Measurements from ENCODE around the gene NMT2. TPM values are rescaled to one million over a fixed set of nuclear protein-coding genes. Genes with fewer than 3 reads are reported as not detected.

The NMT2 gene
- total RNA-seq, 1 donor from 2014 or later = 17.4 TPM

- DNase-seq (ENCODE audit: extremely low spot score, unreplicated experiment) = no peak
Observed at GRCh38 chr10:15122477-15123030, 45.9 kb downstream of the NMT2 start.

DNA sequence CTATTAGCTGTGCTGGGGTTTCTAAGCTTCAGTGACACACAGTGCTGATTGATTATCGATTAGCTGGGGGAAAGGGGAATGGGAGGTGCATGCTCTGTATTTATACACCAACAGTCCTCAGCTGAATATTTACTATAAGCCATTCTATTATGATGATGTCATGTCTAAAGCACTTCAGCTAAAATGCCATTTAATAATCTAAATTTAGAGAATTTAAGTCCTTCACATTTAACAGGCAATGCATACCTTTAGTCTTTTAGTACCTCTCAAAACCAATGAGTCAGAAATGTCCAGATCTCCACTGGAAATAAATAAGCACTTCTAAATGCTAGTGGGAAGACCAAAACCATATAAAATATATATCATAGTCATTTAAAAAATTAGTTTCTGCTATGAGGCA lies 46.8 kb downstream of the NMT2 start:
- H3K27ac Mint-ChIP-seq (ENCODE audit: unreplicated experiment) = no peak overlapping the region
- no peaks in the 10 kb centered on the region for H3K9me3 Mint-ChIP-seq (ENCODE audit: unreplicated experiment)
- DNase-seq (ENCODE audit: extremely low spot score, unreplicated experiment) = no peak
- no peaks in the 10 kb centered on the region for H3K4me1 Mint-ChIP-seq (ENCODE audit: unreplicated experiment)
- TF ChIP-seq, protein P1, sequence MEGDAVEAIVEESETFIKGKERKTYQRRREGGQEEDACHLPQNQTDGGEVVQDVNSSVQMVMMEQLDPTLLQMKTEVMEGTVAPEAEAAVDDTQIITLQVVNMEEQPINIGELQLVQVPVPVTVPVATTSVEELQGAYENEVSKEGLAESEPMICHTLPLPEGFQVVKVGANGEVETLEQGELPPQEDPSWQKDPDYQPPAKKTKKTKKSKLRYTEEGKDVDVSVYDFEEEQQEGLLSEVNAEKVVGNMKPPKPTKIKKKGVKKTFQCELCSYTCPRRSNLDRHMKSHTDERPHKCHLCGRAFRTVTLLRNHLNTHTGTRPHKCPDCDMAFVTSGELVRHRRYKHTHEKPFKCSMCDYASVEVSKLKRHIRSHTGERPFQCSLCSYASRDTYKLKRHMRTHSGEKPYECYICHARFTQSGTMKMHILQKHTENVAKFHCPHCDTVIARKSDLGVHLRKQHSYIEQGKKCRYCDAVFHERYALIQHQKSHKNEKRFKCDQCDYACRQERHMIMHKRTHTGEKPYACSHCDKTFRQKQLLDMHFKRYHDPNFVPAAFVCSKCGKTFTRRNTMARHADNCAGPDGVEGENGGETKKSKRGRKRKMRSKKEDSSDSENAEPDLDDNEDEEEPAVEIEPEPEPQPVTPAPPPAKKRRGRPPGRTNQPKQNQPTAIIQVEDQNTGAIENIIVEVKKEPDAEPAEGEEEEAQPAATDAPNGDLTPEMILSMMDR (IDR thresholded peaks at IDR 0.05) = no peak
- peaks cover 22% of the 10 kb centered on the region for H3K36me3 Mint-ChIP-seq (ENCODE audit: unreplicated experiment)
- no peak overlapping the region for H3K4me3 Mint-ChIP-seq (ENCODE audit: unreplicated experiment)
- no peaks in the 10 kb centered on the region for H3K27me3 Mint-ChIP-seq (ENCODE audit: unreplicated experiment)

More at GRCh38 chr10:15122477-15123030, 45.9 kb downstream of the NMT2 start:
- peaks cover 22% of the 10 kb centered on the region for H3K36me3 Mint-ChIP-seq (ENCODE audit: unreplicated experiment)
- H3K27me3 Mint-ChIP-seq (ENCODE audit: unreplicated experiment) = no peaks in the 10 kb centered on the region
- no peaks in the 10 kb centered on the region for H3K4me1 Mint-ChIP-seq (ENCODE audit: unreplicated experiment)
- TF ChIP-seq, protein P1 (IDR thresholded peaks at IDR 0.05) = no peak
- no peak overlapping the region for H3K27ac Mint-ChIP-seq (ENCODE audit: unreplicated experiment)
- H3K9me3 Mint-ChIP-seq (ENCODE audit: unreplicated experiment) = no peaks in the 10 kb centered on the region
- H3K4me3 Mint-ChIP-seq (ENCODE audit: unreplicated experiment) = no peak overlapping the region

DNA sequence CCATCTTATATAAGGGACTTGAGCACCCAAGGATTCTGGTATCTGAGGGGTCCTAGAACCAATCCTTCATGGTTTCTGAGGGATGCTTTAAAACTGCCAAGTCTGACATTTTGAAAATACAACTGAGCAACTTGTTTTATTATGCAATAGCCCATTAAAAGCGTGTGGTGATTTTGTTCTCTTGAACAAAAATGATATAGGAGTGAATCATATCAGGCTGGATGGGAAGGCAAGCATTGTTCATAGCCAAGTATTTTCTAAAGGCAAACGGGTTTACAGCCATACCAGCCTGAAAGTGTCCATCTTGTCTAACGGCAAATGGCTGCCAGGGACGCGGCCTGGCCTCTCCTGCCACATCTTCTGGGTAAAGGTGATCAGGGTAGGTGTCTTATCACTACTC lies 48.0 kb downstream of the NMT2 start:
- Mint-ChIP-seq H3K4me1 (ENCODE audit: unreplicated experiment) (no peaks in the 10 kb centered on the region), H3K4me3 (ENCODE audit: unreplicated experiment) (no peak overlapping the region), H3K27ac (ENCODE audit: unreplicated experiment) (no peak overlapping the region), H3K27me3 (ENCODE audit: unreplicated experiment) (no peaks in the 10 kb centered on the region), H3K9me3 (ENCODE audit: unreplicated experiment) (no peaks in the 10 kb centered on the region), H3K36me3 (ENCODE audit: unreplicated experiment) (peaks cover 22% of the 10 kb centered on the region)
- DNase-seq (ENCODE audit: extremely low spot score, unreplicated experiment) = no peak
- TF ChIP-seq, protein P1 (IDR thresholded peaks at IDR 0.05) = no peak

DNA sequence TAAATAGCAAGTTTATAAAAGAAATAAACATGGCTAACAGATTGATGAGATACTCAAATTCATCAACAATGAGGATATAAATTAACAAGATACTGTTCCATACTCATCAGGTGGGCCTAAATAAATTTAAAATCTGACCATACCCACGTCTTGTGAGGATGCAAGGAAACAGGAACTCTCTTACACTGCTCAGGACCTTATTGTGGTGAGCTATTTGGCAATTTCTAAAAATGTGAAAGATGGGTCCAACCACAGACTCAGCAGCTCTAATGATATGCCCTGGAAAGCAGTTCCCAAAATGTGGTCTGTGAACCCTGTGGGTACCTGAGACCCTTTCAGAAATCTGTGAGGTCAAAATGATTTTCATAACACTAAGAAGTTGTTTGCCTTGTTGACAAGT lies 49.9 kb downstream of the NMT2 start:
- no peak for DNase-seq (ENCODE audit: extremely low spot score, unreplicated experiment)
- Mint-ChIP-seq H3K27me3 (ENCODE audit: unreplicated experiment) (no peaks in the 10 kb centered on the region), H3K4me1 (ENCODE audit: unreplicated experiment) (no peaks in the 10 kb centered on the region), H3K9me3 (ENCODE audit: unreplicated experiment) (no peaks in the 10 kb centered on the region), H3K27ac (ENCODE audit: unreplicated experiment) (no peak overlapping the region), H3K36me3 (ENCODE audit: unreplicated experiment) (peaks cover 20% of the 10 kb centered on the region), H3K4me3 (ENCODE audit: unreplicated experiment) (no peak overlapping the region)
- TF ChIP-seq, protein P1 (IDR thresholded peaks at IDR 0.05) = no peak

DNA sequence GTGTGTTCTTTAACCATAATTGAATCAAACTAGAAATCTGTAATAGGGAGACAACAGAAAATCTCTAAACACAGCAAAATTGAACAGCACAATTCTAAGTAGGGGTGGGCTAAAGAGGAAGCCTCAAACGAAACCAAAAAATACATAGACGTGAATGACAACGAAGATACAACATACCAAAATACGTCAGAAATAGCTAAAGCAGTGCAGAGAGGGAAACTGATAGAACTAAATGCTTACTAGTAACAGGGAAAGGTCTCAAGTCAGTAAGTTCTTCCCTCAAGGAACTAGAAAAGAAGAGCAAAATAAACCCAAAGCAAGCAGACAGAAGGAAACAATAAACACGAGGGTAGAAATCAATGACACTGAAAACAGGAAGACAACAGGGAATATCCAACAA lies 52.3 kb downstream of the NMT2 start:
- Mint-ChIP-seq H3K4me3 (ENCODE audit: unreplicated experiment) (no peak overlapping the region), H3K27me3 (ENCODE audit: unreplicated experiment) (no peaks in the 10 kb centered on the region), H3K4me1 (ENCODE audit: unreplicated experiment) (no peaks in the 10 kb centered on the region), H3K27ac (ENCODE audit: unreplicated experiment) (no peak overlapping the region), H3K36me3 (ENCODE audit: unreplicated experiment) (peaks cover 23% of the 10 kb centered on the region), H3K9me3 (ENCODE audit: unreplicated experiment) (no peaks in the 10 kb centered on the region)
- no peak for DNase-seq (ENCODE audit: extremely low spot score, unreplicated experiment)
- TF ChIP-seq, protein P1 (IDR thresholded peaks at IDR 0.05) = no peak

All from osteocyte (in vitro differentiated cells).